Measurements from ENCODE around the gene GIPC2.

GRCh38 chr1:78092643-78093042 is 46.9 kb downstream of the GIPC2 start:
- no peak for TF ChIP-seq CTCF (IDR thresholded peaks at IDR 0.05; ENCODE audit: insufficient read depth, low read length)
- TF ChIP-seq, protein P1, sequence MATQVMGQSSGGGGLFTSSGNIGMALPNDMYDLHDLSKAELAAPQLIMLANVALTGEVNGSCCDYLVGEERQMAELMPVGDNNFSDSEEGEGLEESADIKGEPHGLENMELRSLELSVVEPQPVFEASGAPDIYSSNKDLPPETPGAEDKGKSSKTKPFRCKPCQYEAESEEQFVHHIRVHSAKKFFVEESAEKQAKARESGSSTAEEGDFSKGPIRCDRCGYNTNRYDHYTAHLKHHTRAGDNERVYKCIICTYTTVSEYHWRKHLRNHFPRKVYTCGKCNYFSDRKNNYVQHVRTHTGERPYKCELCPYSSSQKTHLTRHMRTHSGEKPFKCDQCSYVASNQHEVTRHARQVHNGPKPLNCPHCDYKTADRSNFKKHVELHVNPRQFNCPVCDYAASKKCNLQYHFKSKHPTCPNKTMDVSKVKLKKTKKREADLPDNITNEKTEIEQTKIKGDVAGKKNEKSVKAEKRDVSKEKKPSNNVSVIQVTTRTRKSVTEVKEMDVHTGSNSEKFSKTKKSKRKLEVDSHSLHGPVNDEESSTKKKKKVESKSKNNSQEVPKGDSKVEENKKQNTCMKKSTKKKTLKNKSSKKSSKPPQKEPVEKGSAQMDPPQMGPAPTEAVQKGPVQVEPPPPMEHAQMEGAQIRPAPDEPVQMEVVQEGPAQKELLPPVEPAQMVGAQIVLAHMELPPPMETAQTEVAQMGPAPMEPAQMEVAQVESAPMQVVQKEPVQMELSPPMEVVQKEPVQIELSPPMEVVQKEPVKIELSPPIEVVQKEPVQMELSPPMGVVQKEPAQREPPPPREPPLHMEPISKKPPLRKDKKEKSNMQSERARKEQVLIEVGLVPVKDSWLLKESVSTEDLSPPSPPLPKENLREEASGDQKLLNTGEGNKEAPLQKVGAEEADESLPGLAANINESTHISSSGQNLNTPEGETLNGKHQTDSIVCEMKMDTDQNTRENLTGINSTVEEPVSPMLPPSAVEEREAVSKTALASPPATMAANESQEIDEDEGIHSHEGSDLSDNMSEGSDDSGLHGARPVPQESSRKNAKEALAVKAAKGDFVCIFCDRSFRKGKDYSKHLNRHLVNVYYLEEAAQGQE (IDR thresholded peaks at IDR 0.05; ENCODE audit: insufficient replicate concordance, low read depth): no peak
